ENCODE measurements around the gene REXO5. TPM values are rescaled to one million over a fixed set of nuclear protein-coding genes. Genes with fewer than 3 reads are reported as not detected.

Gene REXO5
- total RNA-seq, 1 donor from 2014 or later = 1.8 TPM

DNA sequence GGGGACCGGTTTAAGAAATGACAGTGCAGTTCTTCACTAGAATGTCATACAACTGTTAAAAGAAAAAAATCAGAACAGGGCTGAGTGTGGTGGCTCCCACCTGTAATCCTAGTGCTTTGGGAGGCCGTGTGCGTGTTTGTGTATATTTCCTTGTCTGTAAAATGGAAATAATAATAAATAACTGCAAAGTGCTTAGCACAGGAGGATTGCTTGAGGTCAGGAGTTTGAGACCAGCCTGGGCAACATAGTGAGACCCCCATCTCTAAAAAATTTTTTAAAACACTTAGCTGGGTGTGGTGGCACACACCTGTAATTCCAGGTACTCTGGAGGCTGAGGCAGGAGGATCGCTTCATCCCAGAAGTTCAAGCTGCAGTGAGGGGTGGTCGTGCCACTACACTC is 40.0 kb upstream of the REXO5 start:
- H3K27ac Mint-ChIP-seq (ENCODE audit: unreplicated experiment) = no peak overlapping the region
- no peaks in the 10 kb centered on the region for H4K20me1 ChIP-seq (ENCODE audit: insufficient read depth, low read length)
- no peaks in the 10 kb centered on the region for H3K4me1 Mint-ChIP-seq (ENCODE audit: low read depth, unreplicated experiment)
- no peak overlapping the region for H2AFZ ChIP-seq (ENCODE audit: low read depth, low read length)
- FAIRE-seq (no peak), DNase-seq (ENCODE audit: low read depth) (no peak)
- TF ChIP-seq EZH2 (IDR thresholded peaks at IDR 0.05; ENCODE audit: insufficient read depth, low read length) = no peak
- TF ChIP-seq, protein P1, sequence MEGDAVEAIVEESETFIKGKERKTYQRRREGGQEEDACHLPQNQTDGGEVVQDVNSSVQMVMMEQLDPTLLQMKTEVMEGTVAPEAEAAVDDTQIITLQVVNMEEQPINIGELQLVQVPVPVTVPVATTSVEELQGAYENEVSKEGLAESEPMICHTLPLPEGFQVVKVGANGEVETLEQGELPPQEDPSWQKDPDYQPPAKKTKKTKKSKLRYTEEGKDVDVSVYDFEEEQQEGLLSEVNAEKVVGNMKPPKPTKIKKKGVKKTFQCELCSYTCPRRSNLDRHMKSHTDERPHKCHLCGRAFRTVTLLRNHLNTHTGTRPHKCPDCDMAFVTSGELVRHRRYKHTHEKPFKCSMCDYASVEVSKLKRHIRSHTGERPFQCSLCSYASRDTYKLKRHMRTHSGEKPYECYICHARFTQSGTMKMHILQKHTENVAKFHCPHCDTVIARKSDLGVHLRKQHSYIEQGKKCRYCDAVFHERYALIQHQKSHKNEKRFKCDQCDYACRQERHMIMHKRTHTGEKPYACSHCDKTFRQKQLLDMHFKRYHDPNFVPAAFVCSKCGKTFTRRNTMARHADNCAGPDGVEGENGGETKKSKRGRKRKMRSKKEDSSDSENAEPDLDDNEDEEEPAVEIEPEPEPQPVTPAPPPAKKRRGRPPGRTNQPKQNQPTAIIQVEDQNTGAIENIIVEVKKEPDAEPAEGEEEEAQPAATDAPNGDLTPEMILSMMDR (IDR thresholded peaks at IDR 0.05; ENCODE audit: insufficient read depth, low read depth, low read length) = no peak
- H3K27me3 ChIP-seq (ENCODE audit: insufficient read depth, low read length) = peaks cover 2% of the 10 kb centered on the region
- no peak overlapping the region for H3K4me3 ChIP-seq (ENCODE audit: insufficient read depth, low read depth, low read length)
- no peaks in the 10 kb centered on the region for H3K36me3 ChIP-seq (ENCODE audit: insufficient read depth, low read length)
- no peak overlapping the region for H3K9ac ChIP-seq (ENCODE audit: low read length)
- no peaks in the 10 kb centered on the region for H3K36me3 Mint-ChIP-seq (ENCODE audit: low read depth, unreplicated experiment)
- H3K9me3 ChIP-seq (ENCODE audit: insufficient read depth, low read depth, low read length) = no peaks in the 10 kb centered on the region
- no peaks in the 10 kb centered on the region for H3K79me2 ChIP-seq (ENCODE audit: insufficient read depth, low read length)
- peaks cover 3% of the 10 kb centered on the region for H3K4me1 ChIP-seq (ENCODE audit: insufficient read depth, low read length)
- no peak overlapping the region for H3K4me3 Mint-ChIP-seq (ENCODE audit: unreplicated experiment)
- H3K9me3 Mint-ChIP-seq (ENCODE audit: unreplicated experiment) = no peaks in the 10 kb centered on the region
- no peak overlapping the region for H3K4me2 ChIP-seq (ENCODE audit: low read length)
- H3K27ac ChIP-seq (ENCODE audit: low read depth, low read length) = no peak overlapping the region
- H3K27me3 Mint-ChIP-seq (ENCODE audit: low read depth, unreplicated experiment) = no peaks in the 10 kb centered on the region

DNA sequence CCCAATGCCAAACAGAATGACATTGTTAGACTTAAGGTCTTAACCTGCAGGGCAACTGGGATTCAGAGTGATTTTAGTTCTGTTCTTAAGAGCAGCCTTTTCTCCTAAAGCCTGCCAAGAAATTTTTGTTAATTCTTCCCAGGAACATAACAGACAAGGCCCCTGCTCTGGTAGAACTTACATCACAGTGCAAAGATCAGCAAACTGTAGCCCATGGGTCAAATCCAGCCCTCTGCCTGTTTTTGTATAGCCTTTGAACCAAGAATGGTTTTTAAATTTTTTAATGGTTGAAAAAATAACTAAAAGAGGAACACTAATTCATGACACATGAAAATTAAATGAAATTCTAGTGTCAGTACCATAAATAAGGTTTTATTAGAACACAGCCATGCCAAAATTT is 38.8 kb upstream of the REXO5 start:
- Mint-ChIP-seq H3K4me1 (ENCODE audit: low read depth, unreplicated experiment) (no peaks in the 10 kb centered on the region), H3K4me3 (ENCODE audit: unreplicated experiment) (no peak overlapping the region), H3K36me3 (ENCODE audit: low read depth, unreplicated experiment) (no peaks in the 10 kb centered on the region), H3K27ac (ENCODE audit: unreplicated experiment) (no peak overlapping the region), H3K27me3 (ENCODE audit: low read depth, unreplicated experiment) (no peaks in the 10 kb centered on the region), H3K9me3 (ENCODE audit: unreplicated experiment) (no peaks in the 10 kb centered on the region)
- DNase-seq (ENCODE audit: low read depth) = no peak
- Histone ChIP-seq H3K79me2 (ENCODE audit: insufficient read depth, low read length) (no peaks in the 10 kb centered on the region), H3K36me3 (ENCODE audit: insufficient read depth, low read length) (no peaks in the 10 kb centered on the region), H3K4me1 (ENCODE audit: insufficient read depth, low read length) (peaks cover 3% of the 10 kb centered on the region), H2AFZ (ENCODE audit: low read depth, low read length) (no peak overlapping the region), H4K20me1 (ENCODE audit: insufficient read depth, low read length) (no peaks in the 10 kb centered on the region), H3K4me2 (ENCODE audit: low read length) (no peak overlapping the region), H3K9me3 (ENCODE audit: insufficient read depth, low read depth, low read length) (no peaks in the 10 kb centered on the region), H3K27me3 (ENCODE audit: insufficient read depth, low read length) (peaks cover 2% of the 10 kb centered on the region), H3K4me3 (ENCODE audit: insufficient read depth, low read depth, low read length) (no peak overlapping the region), H3K27ac (ENCODE audit: low read depth, low read length) (no peak overlapping the region), H3K9ac (ENCODE audit: low read length) (no peak overlapping the region)
- no peak for TF ChIP-seq EZH2 (IDR thresholded peaks at IDR 0.05; ENCODE audit: insufficient read depth, low read length)
- TF ChIP-seq, protein P1 (IDR thresholded peaks at IDR 0.05; ENCODE audit: insufficient read depth, low read depth, low read length) = no peak
- no peak for FAIRE-seq

DNA sequence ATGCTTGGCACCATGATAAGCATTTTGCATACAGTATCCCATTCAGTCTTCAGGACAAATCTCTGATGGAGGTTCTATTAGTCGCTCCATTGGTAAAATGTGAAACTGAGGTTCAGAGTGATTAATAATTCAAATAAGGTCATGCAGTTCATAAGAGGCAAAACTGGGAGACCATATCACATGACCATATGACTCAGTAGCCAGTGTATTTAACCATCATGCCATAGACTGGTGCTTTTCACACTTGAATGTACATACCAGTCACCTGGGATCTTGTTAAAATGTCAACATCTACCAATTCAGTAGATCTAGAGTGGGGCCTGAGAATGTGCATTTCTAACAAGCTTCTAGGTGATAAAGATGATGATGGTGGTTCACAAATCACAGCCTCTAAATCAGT is 38.2 kb upstream of the REXO5 start:
- H3K4me1 Mint-ChIP-seq (ENCODE audit: low read depth, unreplicated experiment) = no peaks in the 10 kb centered on the region
- H3K36me3 Mint-ChIP-seq (ENCODE audit: low read depth, unreplicated experiment) = no peaks in the 10 kb centered on the region
- TF ChIP-seq, protein P1 (IDR thresholded peaks at IDR 0.05; ENCODE audit: insufficient read depth, low read depth, low read length) = no peak
- TF ChIP-seq EZH2 (IDR thresholded peaks at IDR 0.05; ENCODE audit: insufficient read depth, low read length) = no peak
- Histone ChIP-seq H3K4me1 (ENCODE audit: insufficient read depth, low read length) (peaks cover 3% of the 10 kb centered on the region), H3K36me3 (ENCODE audit: insufficient read depth, low read length) (no peaks in the 10 kb centered on the region), H3K27me3 (ENCODE audit: insufficient read depth, low read length) (peaks cover 2% of the 10 kb centered on the region), H3K9ac (ENCODE audit: low read length) (no peak overlapping the region), H3K4me2 (ENCODE audit: low read length) (no peak overlapping the region), H2AFZ (ENCODE audit: low read depth, low read length) (no peak overlapping the region), H3K9me3 (ENCODE audit: insufficient read depth, low read depth, low read length) (no peaks in the 10 kb centered on the region), H3K79me2 (ENCODE audit: insufficient read depth, low read length) (no peaks in the 10 kb centered on the region), H3K4me3 (ENCODE audit: insufficient read depth, low read depth, low read length) (no peak overlapping the region), H4K20me1 (ENCODE audit: insufficient read depth, low read length) (no peaks in the 10 kb centered on the region), H3K27ac (ENCODE audit: low read depth, low read length) (no peak overlapping the region)
- H3K9me3 Mint-ChIP-seq (ENCODE audit: unreplicated experiment) = no peaks in the 10 kb centered on the region
- H3K27ac Mint-ChIP-seq (ENCODE audit: unreplicated experiment) = no peak overlapping the region
- DNase-seq (ENCODE audit: low read depth) (no peak), FAIRE-seq (no peak)
- H3K4me3 Mint-ChIP-seq (ENCODE audit: unreplicated experiment) = no peak overlapping the region
- no peaks in the 10 kb centered on the region for H3K27me3 Mint-ChIP-seq (ENCODE audit: low read depth, unreplicated experiment)
